Measurements from ENCODE around the gene SIPA1L3. TPM values are rescaled to one million over a fixed set of nuclear protein-coding genes. Genes with fewer than 3 reads are reported as not detected.

The SIPA1L3 gene
- total and polyA plus RNA-seq, 2 donors from 2014 or later: 5.8 to 61.7 TPM

DNA sequence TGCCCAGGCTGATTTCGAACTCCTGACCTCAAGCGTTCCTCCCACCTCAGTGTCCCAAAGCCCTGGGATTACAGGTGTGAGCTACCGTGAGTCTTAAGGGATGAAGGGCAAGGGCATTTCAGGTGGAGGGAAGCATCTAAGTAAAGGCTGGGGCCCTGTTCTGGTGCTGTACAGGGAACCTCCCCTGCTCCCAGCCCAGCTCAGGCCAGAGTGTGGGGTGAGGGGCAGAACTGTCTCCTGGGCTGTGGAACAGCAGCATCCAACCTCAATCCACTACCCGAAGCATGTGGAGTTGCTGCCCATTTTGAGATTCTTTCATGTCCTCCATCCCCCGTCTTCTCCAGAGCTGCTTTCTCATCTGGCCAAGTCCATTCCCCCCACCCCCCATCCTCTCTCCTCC, 105.3 kb downstream of the SIPA1L3 start:
- TF ChIP-seq, protein P1, sequence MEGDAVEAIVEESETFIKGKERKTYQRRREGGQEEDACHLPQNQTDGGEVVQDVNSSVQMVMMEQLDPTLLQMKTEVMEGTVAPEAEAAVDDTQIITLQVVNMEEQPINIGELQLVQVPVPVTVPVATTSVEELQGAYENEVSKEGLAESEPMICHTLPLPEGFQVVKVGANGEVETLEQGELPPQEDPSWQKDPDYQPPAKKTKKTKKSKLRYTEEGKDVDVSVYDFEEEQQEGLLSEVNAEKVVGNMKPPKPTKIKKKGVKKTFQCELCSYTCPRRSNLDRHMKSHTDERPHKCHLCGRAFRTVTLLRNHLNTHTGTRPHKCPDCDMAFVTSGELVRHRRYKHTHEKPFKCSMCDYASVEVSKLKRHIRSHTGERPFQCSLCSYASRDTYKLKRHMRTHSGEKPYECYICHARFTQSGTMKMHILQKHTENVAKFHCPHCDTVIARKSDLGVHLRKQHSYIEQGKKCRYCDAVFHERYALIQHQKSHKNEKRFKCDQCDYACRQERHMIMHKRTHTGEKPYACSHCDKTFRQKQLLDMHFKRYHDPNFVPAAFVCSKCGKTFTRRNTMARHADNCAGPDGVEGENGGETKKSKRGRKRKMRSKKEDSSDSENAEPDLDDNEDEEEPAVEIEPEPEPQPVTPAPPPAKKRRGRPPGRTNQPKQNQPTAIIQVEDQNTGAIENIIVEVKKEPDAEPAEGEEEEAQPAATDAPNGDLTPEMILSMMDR (IDR thresholded peaks at IDR 0.05; ENCODE audit: borderline replicate concordance, extremely low read depth, insufficient read depth): no peak
- Histone ChIP-seq H3K27ac (ENCODE audit: low read depth in 2 of 2, low read length in 2 of 2) (no peak overlapping the region), H3K27me3 (ENCODE audit: control insufficient read depth, insufficient read depth, low read length) (no peaks in the 10 kb centered on the region), H3K9ac (ENCODE audit: low read length in 3 of 3) (no peak overlapping the region), H3K4me1 (ENCODE audit: control insufficient read depth in 2 of 3, insufficient read depth in 2 of 3, low read depth in 1 of 3, low read length in 3 of 3) (peaks cover 3 to 11% (median 6%) of the 10 kb centered on the region in 3 donors), H3K9me3 (ENCODE audit: control insufficient read depth in 2 of 3, insufficient read depth in 1 of 3, low read length in 3 of 3) (no peaks in the 10 kb centered on the region), H3K36me3 (ENCODE audit: control insufficient read depth in 2 of 3, insufficient read depth in 3 of 3, low read length in 3 of 3) (no peaks in the 10 kb centered on the region), H3K4me3 (ENCODE audit: low read length in 3 of 3) (no peak overlapping the region)
- intact Hi-C loops (cut with DNase I): no loop called here
- FAIRE-seq: no peak
- no peak for DNase-seq

DNA sequence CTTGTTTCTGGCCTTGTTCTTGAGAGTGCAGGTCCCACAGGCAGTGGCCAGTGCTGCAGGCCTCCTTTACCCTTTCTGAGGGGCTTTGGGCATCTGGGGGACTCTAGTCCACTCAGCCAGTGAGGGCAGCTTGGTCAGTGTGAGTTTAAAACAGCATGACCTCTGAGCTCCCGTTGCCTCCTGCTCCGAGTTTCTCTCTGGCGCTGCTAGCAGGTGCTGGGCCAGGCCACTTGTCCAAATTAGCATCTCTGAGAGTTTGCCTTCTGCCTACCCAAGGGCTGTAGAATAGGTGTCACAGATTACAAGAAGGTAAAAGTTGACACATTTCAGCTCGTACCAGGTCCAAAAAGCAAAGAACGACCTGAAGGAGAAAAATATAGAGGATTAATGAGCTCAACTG, 105.9 kb downstream of the SIPA1L3 start:
- Histone ChIP-seq H3K27me3 (ENCODE audit: control insufficient read depth, insufficient read depth, low read length) (no peaks in the 10 kb centered on the region), H3K4me1 (ENCODE audit: control insufficient read depth in 2 of 3, insufficient read depth in 2 of 3, low read depth in 1 of 3, low read length in 3 of 3) (peaks cover 3 to 11% (median 6%) of the 10 kb centered on the region in 3 donors), H3K9ac (ENCODE audit: low read length in 3 of 3) (no peak overlapping the region), H3K27ac (ENCODE audit: low read depth in 2 of 2, low read length in 2 of 2) (no peak overlapping the region), H3K9me3 (ENCODE audit: control insufficient read depth in 2 of 3, insufficient read depth in 1 of 3, low read length in 3 of 3) (no peaks in the 10 kb centered on the region), H3K36me3 (ENCODE audit: control insufficient read depth in 2 of 3, insufficient read depth in 3 of 3, low read length in 3 of 3) (no peaks in the 10 kb centered on the region), H3K4me3 (ENCODE audit: low read length in 3 of 3) (no peak overlapping the region)
- TF ChIP-seq, protein P1 (IDR thresholded peaks at IDR 0.05; ENCODE audit: borderline replicate concordance, extremely low read depth, insufficient read depth): no peak
- intact Hi-C loops (cut with DNase I): no loop called here
- DNase-seq (no peak), FAIRE-seq (no peak)

DNA sequence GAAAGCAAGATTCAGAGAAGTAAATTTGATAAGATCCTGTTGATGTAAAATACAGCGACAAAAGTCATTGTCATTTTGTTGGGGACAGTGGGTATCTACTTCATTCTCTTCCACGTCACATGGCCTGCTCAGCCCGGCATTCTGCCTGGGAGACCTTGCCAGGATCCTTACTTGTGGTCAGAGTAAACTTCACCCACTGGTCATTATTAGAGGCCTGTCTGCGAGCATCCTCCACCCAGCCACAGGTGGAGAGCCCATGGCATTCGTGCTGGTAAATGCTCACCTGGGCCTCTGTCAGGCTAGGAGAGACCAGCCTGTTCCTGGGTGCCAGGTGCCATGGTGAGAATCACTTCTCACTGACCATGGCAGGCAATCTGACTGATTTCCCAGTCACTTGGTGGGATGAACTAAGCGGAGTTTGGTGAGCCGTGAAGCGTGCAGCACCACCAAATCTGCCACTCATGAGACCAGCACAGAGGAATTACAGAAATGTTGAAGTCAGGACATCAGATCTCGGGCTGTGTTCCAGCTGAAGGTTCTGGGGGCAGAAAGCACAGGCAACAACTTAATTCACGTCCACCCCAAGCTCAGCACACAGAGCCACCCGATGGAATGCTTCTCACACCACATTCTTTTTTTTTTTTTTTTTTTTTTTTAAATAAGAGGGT, 107.0 kb downstream of the SIPA1L3 start:
- Histone ChIP-seq H3K4me1 (ENCODE audit: control insufficient read depth in 2 of 3, insufficient read depth in 2 of 3, low read depth in 1 of 3, low read length in 3 of 3) (peaks cover 3 to 11% (median 6%) of the 10 kb centered on the region in 3 donors), H3K27me3 (ENCODE audit: control insufficient read depth, insufficient read depth, low read length) (no peaks in the 10 kb centered on the region), H3K9ac (ENCODE audit: low read length in 3 of 3) (no peak overlapping the region), H3K36me3 (ENCODE audit: control insufficient read depth in 2 of 3, insufficient read depth in 3 of 3, low read length in 3 of 3) (no peaks in the 10 kb centered on the region), H3K9me3 (ENCODE audit: control insufficient read depth in 2 of 3, insufficient read depth in 1 of 3, low read length in 3 of 3) (no peaks in the 10 kb centered on the region), H3K4me3 (ENCODE audit: low read length in 3 of 3) (no peak overlapping the region), H3K27ac (ENCODE audit: low read depth in 2 of 2, low read length in 2 of 2) (peak overlapping the region in 1 of 2 donors; percentile 42)
- TF ChIP-seq, protein P1 (IDR thresholded peaks at IDR 0.05; ENCODE audit: borderline replicate concordance, extremely low read depth, insufficient read depth): no peak
- intact Hi-C loops (cut with DNase I): no loop called here
- DNase-seq (peak in 3 of 5 donors; percentile 51 to 69 (median 68)), FAIRE-seq (no peak)
